SU-DHL-6 (cell line): ENCODE results near the gene DLL4.

Experiments used
- EZH2phosphoT487 ChIP-seq: fragments of 200-600 bp; sonication (generic), shearing (Covaris generic); conservative IDR thresholded peaks from 2 replicates; pipeline ENCODE4 v1.6.1; 2018; ENCODE audit warnings: mild to moderate bottlenecking, antibody characterized with exemption, low read length, moderate library complexity, mixed read lengths
- TF ChIP-seq, protein P1 (sequence below): fragments of 200-600 bp; sonication (generic); IDR thresholded peaks from one replicate; pipeline ENCODE4 v1.5.1; 2017; ENCODE audit warnings: antibody characterized with exemption, mild to moderate bottlenecking, low read length, moderate library complexity; ENCODE audit not compliant: insufficient read depth, poor library complexity, severe bottlenecking

DNA sequence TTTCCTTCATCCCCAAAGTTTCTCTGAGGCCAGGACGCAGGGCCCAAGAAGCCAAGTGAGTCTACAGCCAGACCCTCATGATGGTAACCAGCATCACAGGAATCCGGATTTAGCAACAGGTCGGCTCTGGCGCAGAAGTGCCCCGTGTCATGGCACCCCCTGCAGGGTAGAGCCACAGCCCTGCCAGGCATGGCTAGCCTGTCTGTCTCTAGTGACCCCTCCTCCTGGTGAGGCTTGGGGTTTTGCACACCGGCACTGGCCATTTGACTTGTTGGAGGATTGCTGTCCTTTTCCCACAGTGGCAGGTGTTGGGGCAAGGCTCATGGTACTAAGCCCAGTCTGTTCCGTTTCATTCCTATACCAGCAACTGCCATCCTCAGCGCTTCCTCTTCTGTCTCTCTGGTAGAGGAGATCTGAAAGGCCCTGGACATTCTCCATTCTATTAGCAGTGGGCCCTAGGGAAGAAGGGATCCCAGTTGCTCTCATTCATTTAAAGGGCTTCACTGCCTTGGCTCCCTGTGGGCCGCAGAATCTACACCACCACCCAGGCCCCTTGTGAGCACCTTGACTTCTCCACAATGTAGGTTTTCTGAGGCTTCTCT lies 14.7 kb downstream of the DLL4 start:
- TF ChIP-seq, protein P1, sequence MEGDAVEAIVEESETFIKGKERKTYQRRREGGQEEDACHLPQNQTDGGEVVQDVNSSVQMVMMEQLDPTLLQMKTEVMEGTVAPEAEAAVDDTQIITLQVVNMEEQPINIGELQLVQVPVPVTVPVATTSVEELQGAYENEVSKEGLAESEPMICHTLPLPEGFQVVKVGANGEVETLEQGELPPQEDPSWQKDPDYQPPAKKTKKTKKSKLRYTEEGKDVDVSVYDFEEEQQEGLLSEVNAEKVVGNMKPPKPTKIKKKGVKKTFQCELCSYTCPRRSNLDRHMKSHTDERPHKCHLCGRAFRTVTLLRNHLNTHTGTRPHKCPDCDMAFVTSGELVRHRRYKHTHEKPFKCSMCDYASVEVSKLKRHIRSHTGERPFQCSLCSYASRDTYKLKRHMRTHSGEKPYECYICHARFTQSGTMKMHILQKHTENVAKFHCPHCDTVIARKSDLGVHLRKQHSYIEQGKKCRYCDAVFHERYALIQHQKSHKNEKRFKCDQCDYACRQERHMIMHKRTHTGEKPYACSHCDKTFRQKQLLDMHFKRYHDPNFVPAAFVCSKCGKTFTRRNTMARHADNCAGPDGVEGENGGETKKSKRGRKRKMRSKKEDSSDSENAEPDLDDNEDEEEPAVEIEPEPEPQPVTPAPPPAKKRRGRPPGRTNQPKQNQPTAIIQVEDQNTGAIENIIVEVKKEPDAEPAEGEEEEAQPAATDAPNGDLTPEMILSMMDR = no peak
- TF ChIP-seq EZH2phosphoT487 = no peak
